K562 (cell line): ENCODE measurements around the gene WSCD1. TPM values are rescaled to one million over a fixed set of nuclear protein-coding genes. Genes with fewer than 3 reads are reported as not detected.

ENCODE experiments used
- ATAC-seq: fragments of 200-7000 bp; cut with Tn5 transposase; 3 replicates; pipeline ENCODE4 v1.9.1; 2020; ENCODE audit warnings: moderate library complexity
- BruUV-seq: library from RNA; stranded (reverse); fragments of 400-500 nt; replicated peaks from 2 replicates; lab custom pipeline; 2021; lab: Mats Ljungman, UMichigan
- CTCF ChIA-PET: fragments of 300-600 bp; formaldehyde crosslinking; extraction: SDS; loops from one replicate; lab custom pipeline; 2021; ENCODE audit warnings: low intra/inter-chr PET ratio; lab: Yijun Ruan, JAX
- POLR2A ChIA-PET: fragments of 300-600, 350-650 bp; sonication (Branson Sonifier 250); formaldehyde crosslinking; extraction: SDS; loops from one replicate; lab custom pipeline; 2021; ENCODE audit warnings: antibody characterized with exemption, inconsistent platforms; lab: Yijun Ruan, JAX
- DNase-seq, 4 experiments: peaks; one replicate each; pipeline versions ENCODE4 v3.0.0 to v3.0.0-alpha.2; 2011 to 2018; ENCODE audit warnings: low spot score in 3 of 4, mixed read lengths in 3 of 4; ENCODE audit errors: extremely low read depth in 1 of 4
- FAIRE-seq: peaks from 2 replicates; lab custom pipeline; 2011; peaks lifted over from hg19 to GRCh38; lab: Jason Lieb, UNC
- H2AFZ ChIP-seq: 2 replicates; pipeline ENCODE4 v1.6.0; 2011; ENCODE audit warnings: low read depth, low read length, control low read depth, inconsistent platforms
- H3K27ac ChIP-seq: fragments of 200-600 bp; 3 replicates; pipeline ENCODE4 v1.8.0; 2011; ENCODE audit warnings: low read depth, mild to moderate bottlenecking, control low read depth, inconsistent platforms, low read length, moderate library complexity, mixed read lengths; ENCODE audit errors: extremely low read depth
- H3K27me3 ChIP-seq, 2 experiments: fragments of 300-600 bp in 1 of 2; 2 replicates in 1 of 2; 3 replicates in 1 of 2; pipeline versions ENCODE4 v1.6.0 to v1.8.0; 2011; ENCODE audit warnings: inconsistent platforms in 2 of 2, low read length in 2 of 2, mild to moderate bottlenecking in 1 of 2, mixed read lengths in 1 of 2, moderate library complexity in 1 of 2; ENCODE audit not compliant: control insufficient read depth in 2 of 2, insufficient read depth in 2 of 2
- H3K36me3 ChIP-seq: fragments of 300-600 bp; 3 replicates; pipeline ENCODE4 v1.8.0; 2011; ENCODE audit warnings: mild to moderate bottlenecking, low read length, inconsistent platforms; ENCODE audit not compliant: control insufficient read depth, insufficient read depth
- H3K4me1 ChIP-seq, 2 experiments: fragments of 200-600 bp in 1 of 2; replicated peaks in 1 of 2; 2 replicates in 1 of 2; 3 replicates in 1 of 2; pipeline versions ENCODE4 v1.5.1 to v1.8.0; 2011; ENCODE audit warnings: inconsistent platforms in 2 of 2, low read length in 2 of 2, mild to moderate bottlenecking in 1 of 2, mixed read lengths in 1 of 2, moderate library complexity in 1 of 2; ENCODE audit not compliant: control insufficient read depth in 2 of 2, insufficient read depth in 2 of 2
- H3K4me2 ChIP-seq: 2 replicates; pipeline ENCODE4 v1.6.1; 2011; ENCODE audit warnings: low read length, control low read depth, inconsistent platforms, mixed read lengths; ENCODE audit not compliant: insufficient read depth
- H3K4me3 ChIP-seq: fragments of 200-600 bp; sonication (generic), shearing (Covaris generic); 2 replicates; pipeline ENCODE4 v1.5.1; 2016; ENCODE audit warnings: control low read depth, inconsistent platforms
- H3K79me2 ChIP-seq: fragments of 200-600 bp; 3 replicates; pipeline ENCODE4 v1.8.0; 2011; ENCODE audit warnings: low read length, inconsistent platforms; ENCODE audit not compliant: control insufficient read depth, insufficient read depth
- H3K9ac ChIP-seq, 2 experiments: 2 replicates each; pipeline versions ENCODE4 v1.6.0 to v1.6.1; 2011; ENCODE audit warnings: low read depth in 2 of 2, low read length in 2 of 2, control low read depth in 1 of 2, inconsistent platforms in 1 of 2, mild to moderate bottlenecking in 1 of 2, mixed read lengths in 1 of 2; ENCODE audit not compliant: insufficient read depth in 1 of 2
- H3K9me1 ChIP-seq: one replicate; pipeline ENCODE4 v1.6.0; 2011; ENCODE audit warnings: inconsistent platforms, mild to moderate bottlenecking, low read length, moderate library complexity; ENCODE audit not compliant: control insufficient read depth, insufficient read depth
- H3K9me3 ChIP-seq: replicated peaks from 2 replicates; pipeline ENCODE4 v1.5.1; 2011; ENCODE audit warnings: low read depth, low read length, inconsistent platforms; ENCODE audit not compliant: control insufficient read depth, insufficient read depth
- H4K20me1 ChIP-seq: replicated peaks from 2 replicates; pipeline ENCODE4 v1.6.1; 2011; ENCODE audit warnings: low read length, inconsistent platforms, mixed read lengths; ENCODE audit not compliant: control insufficient read depth, insufficient read depth
- ATF1 ChIP-seq, 2 experiments: fragments of 450-650 bp in 1 of 2; IDR thresholded peaks; 2 replicates each; pipeline ENCODE4 v1.6.1; 2016; ENCODE audit warnings: missing compliant biosample characterization in 1 of 2, missing genetic modification characterization in 1 of 2
- BRF2 ChIP-seq: IDR thresholded peaks from 3 replicates; pipeline ENCODE4 v1.6.1; 2011; ENCODE audit warnings: borderline replicate concordance, mild to moderate bottlenecking; ENCODE audit not compliant: insufficient read length, insufficient read depth
- CHD4 ChIP-seq: fragments of 200-600 bp; sonication (generic); IDR thresholded peaks from 3 replicates; pipeline ENCODE4 v1.6.1; 2012; ENCODE audit warnings: low read depth, mild to moderate bottlenecking, mixed read lengths, low read length, inconsistent platforms; ENCODE audit not compliant: insufficient read depth, insufficient replicate concordance, poor library complexity, severe bottlenecking
- EGR1 ChIP-seq: fragments of 450-650 bp; conservative IDR thresholded peaks from 2 replicates; pipeline ENCODE4 v1.6.1; 2017; ENCODE audit warnings: mild to moderate bottlenecking
- ELF1 ChIP-seq: fragments of 200-800 bp; sonication (Bioruptor generic); IDR thresholded peaks from 2 replicates; pipeline ENCODE4 v1.6.1; 2016; ENCODE audit warnings: missing genetic modification characterization, missing compliant biosample characterization
- GABPB1 ChIP-seq: sonication (generic); formaldehyde crosslinking; IDR thresholded peaks from 2 replicates; pipeline ENCODE4 v1.8.0; 2022; ENCODE audit warnings: mild to moderate bottlenecking, missing genetic modification reagents
- MYBL2 ChIP-seq, 2 experiments: fragments of 450-650 bp in 1 of 2; sonication (generic) in 1 of 2; formaldehyde crosslinking in 1 of 2; IDR thresholded peaks; 2 replicates each; pipeline versions ENCODE4 v1.6.1 to v1.8.1; 2017 to 2022; ENCODE audit warnings: borderline replicate concordance in 1 of 2, inconsistent platforms in 1 of 2, low read depth in 1 of 2, mild to moderate bottlenecking in 1 of 2, missing genetic modification reagents in 1 of 2, moderate library complexity in 1 of 2
- NCOA4 ChIP-seq: fragments of 450-650 bp; IDR thresholded peaks from 2 replicates; pipeline ENCODE4 v1.6.1; 2018; ENCODE audit warnings: mild to moderate bottlenecking; ENCODE audit not compliant: partially characterized antibody
- ZNF41 ChIP-seq: fragments of 250-450 bp; sonication (Bioruptor Pico); conservative IDR thresholded peaks from 2 replicates; pipeline ENCODE4 v1.4.0; 2020; ENCODE audit warnings: mild to moderate bottlenecking
- WGBS: fragments of 100-300 bp; shearing (Covaris generic); methylation state at CpG from one replicate; pipeline ENCODE4 v1.1.6; 2016; ENCODE audit warnings: low coverage, mixed read lengths; ENCODE audit not compliant: insufficient coverage; ENCODE audit errors: missing lambda C conversion rate; 5-methylcytosine and 5-hydroxymethylcytosine counted together
- in situ Hi-C: fragments of 300-500 bp; cut with MboI; formaldehyde crosslinking; loops from 4 replicates; pipeline ENCODE4 v1.15.0; 2018; ENCODE audit warnings: inconsistent platforms, mixed read lengths
- intact Hi-C: fragments of 100-400 bp; cut with micrococcal nuclease; formaldehyde crosslinking; loops from 2 replicates; pipeline ENCODE4 v1.14.2; 2022
- polyA plus RNA-seq, 8 experiments: library from polyadenylated mRNA; depleted of rRNA in 4 of 8; stranded (reverse) in 5 of 8; unstranded in 3 of 8; fragments of >200 nt; fragmentation: Nextera tagmentation in 2 of 8; fragmentation: Illumina TruSeq in 1 of 8; extraction: Ambion mirVana in 2 of 8; extraction: Trizol in 1 of 8; gene quantifications; 2 replicates each; pipeline versions ENCODE4 v1.2.1 to v1.2.3, GENCODE V29; 2011 to 2014; ENCODE audit warnings: inconsistent platforms in 1 of 8, missing spikeins in 1 of 8
- total RNA-seq, 7 experiments: library from RNA; depleted of rRNA in 6 of 7; stranded (reverse); fragments of >200 nt in 6 of 7; fragmentation: Illumina TruSeq in 2 of 7; extraction: Trizol in 2 of 7; gene quantifications; 2 replicates each; pipeline versions ENCODE4 v1.2.1 to v1.2.3, GENCODE V29; 2011 to 2021; ENCODE audit warnings: low replicate concordance in 1 of 7
- TF ChIP-seq, protein P1 (sequence below): fragments of 250-450 bp; sonication (Bioruptor Pico); IDR thresholded peaks from 2 replicates; pipeline ENCODE4 v1.5.0; 2021
- TF ChIP-seq, protein P2 (sequence below): fragments of 250-450 bp; sonication (Bioruptor Pico); IDR thresholded peaks from 2 replicates; pipeline ENCODE4 v1.4.0; 2020; ENCODE audit warnings: mild to moderate bottlenecking, moderate library complexity

The WSCD1 gene
- total and polyA plus RNA-seq, 9 of the 15 experiments (the other 6 are each of a cell fraction or from before 2014, with no cell fraction given), result not detected

DNA sequence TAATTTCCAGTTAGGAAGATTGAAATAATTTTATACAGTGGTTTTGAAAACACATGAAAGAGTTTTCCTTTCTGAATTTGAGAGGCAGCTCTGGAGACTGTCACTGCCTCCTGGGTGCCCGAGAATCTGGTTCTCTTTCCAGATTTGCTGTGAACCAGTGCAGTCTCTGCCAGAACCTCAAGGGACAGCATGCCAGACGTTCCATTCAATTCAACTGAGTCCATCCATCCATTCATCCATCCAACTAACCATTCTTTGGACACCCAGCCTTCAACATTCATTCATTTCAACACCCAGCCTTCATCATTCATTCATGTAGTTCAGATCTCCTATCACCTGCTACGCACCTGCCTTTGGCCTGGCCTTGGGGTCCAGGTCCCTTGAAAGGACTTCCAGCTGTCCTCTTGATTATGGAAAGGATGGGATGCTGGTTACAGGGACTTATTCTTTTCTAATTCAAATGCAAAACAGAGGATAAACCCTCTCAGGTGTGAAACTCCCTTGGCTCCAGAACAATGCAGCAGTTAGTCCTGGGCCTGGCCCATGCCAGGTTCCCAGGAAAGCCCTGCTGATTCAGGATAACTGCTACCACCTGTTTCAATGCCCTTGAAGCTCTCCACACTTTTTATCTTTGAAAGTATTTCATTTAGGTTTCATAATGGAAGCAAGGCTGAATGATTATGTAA is 68.7 kb downstream of the WSCD1 start:
- in situ Hi-C loops, result no loop called here
- POLR2A ChIA-PET, result no interaction called here
- H3K36me3 ChIP-seq, result no peaks in the 10 kb centered on the region
- H3K9ac ChIP-seq, result no peak overlapping the region
- no peak for FAIRE-seq
- no peak for ATAC-seq
- H4K20me1 ChIP-seq, result no peaks in the 10 kb centered on the region
- H3K4me3 ChIP-seq, result no peak overlapping the region
- CTCF ChIA-PET, result no interaction called here
- H2AFZ ChIP-seq, result no peak overlapping the region
- H3K27ac ChIP-seq, result no peak overlapping the region
- no peaks in the 10 kb centered on the region; a peak in 1 of 5 replicates for H3K27me3 ChIP-seq
- intact Hi-C loops, result no loop called here
- H3K4me1 ChIP-seq, result no peaks in the 10 kb centered on the region
- no peak for DNase-seq
- TF ChIP-seq EGR1 (no peak), MYBL2 (IDR thresholded peaks at IDR 0.05; ENCODE audit: low read depth) (no peak), MYBL2 (CRISPR knock-in tag; IDR thresholded peaks at IDR 0.05; ENCODE audit: borderline replicate concordance) (no peak), ZNF41 (CRISPR knock-in tag) (no peak), ATF1 (CRISPR knock-in tag; IDR thresholded peaks at IDR 0.05) (no peak), ATF1 (tag; IDR thresholded peaks at IDR 0.05) (no peak), CHD4 (no peak), BRF2 (no peak), ELF1 (tag) (no peak), GABPB1 (no peak), NCOA4 (no peak)
- TF ChIP-seq, protein P1, sequence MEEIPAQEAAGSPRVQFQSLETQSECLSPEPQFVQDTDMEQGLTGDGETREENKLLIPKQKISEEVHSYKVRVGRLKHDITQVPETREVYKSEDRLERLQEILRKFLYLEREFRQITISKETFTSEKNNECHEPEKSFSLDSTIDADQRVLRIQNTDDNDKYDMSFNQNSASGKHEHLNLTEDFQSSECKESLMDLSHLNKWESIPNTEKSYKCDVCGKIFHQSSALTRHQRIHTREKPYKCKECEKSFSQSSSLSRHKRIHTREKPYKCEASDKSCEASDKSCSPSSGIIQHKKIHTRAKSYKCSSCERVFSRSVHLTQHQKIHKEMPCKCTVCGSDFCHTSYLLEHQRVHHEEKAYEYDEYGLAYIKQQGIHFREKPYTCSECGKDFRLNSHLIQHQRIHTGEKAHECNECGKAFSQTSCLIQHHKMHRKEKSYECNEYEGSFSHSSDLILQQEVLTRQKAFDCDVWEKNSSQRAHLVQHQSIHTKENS (CRISPR knock-in tag), result no peak
- TF ChIP-seq, protein P2, sequence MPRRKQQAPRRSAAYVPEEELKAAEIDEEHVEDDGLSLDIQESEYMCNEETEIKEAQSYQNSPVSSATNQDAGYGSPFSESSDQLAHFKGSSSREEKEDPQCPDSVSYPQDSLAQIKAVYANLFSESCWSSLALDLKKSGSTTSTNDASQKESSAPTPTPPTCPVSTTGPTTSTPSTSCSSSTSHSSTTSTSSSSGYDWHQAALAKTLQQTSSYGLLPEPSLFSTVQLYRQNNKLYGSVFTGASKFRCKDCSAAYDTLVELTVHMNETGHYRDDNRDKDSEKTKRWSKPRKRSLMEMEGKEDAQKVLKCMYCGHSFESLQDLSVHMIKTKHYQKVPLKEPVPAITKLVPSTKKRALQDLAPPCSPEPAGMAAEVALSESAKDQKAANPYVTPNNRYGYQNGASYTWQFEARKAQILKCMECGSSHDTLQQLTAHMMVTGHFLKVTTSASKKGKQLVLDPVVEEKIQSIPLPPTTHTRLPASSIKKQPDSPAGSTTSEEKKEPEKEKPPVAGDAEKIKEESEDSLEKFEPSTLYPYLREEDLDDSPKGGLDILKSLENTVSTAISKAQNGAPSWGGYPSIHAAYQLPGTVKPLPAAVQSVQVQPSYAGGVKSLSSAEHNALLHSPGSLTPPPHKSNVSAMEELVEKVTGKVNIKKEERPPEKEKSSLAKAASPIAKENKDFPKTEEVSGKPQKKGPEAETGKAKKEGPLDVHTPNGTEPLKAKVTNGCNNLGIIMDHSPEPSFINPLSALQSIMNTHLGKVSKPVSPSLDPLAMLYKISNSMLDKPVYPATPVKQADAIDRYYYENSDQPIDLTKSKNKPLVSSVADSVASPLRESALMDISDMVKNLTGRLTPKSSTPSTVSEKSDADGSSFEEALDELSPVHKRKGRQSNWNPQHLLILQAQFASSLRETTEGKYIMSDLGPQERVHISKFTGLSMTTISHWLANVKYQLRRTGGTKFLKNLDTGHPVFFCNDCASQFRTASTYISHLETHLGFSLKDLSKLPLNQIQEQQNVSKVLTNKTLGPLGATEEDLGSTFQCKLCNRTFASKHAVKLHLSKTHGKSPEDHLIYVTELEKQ (CRISPR knock-in tag), result no peak
- H3K9me1 ChIP-seq, result no peaks in the 10 kb centered on the region
- H3K79me2 ChIP-seq, result no peaks in the 10 kb centered on the region
- no peak overlapping the region for H3K4me2 ChIP-seq
- no peaks in the 10 kb centered on the region for H3K9me3 ChIP-seq
- no TSS peak for BruUV-seq
- 0% methylated on average over 2 of the region's 3 CpGs for WGBS
